Sigmoid colon (tissue), 7 donors: ENCODE results near the gene DISP2. TPM values are rescaled to one million over a fixed set of nuclear protein-coding genes. Genes with fewer than 3 reads are reported as not detected.

Experiments used
- DNase-seq: peaks from one replicate; pipeline ENCODE4 v3.0.0-alpha.2; 2019
- H3K27ac ChIP-seq, 4 donors: fragments of 200-600 bp; sonication (generic); one replicate each; pipeline ENCODE4 v1.5.1; 2016 to 2019; ENCODE audit warnings: mild to moderate bottlenecking in 1 of 4
- H3K27me3 ChIP-seq, 3 donors: fragments of 200-600 bp; sonication (generic); one replicate each; pipeline ENCODE4 v1.5.1; 2019; ENCODE audit warnings: mild to moderate bottlenecking in 1 of 3
- H3K36me3 ChIP-seq, 4 donors: fragments of 200-600 bp; sonication (generic); one replicate each; pipeline ENCODE4 v1.5.1; 2016 to 2019
- H3K4me1 ChIP-seq, 4 donors: fragments of 200-600 bp; sonication (generic); one replicate each; pipeline ENCODE4 v1.5.1; 2017 to 2019
- H3K4me3 ChIP-seq, 4 donors: fragments of 200-600 bp; sonication (generic); one replicate each; pipeline ENCODE4 v1.5.1; 2017 to 2019; ENCODE audit warnings: mild to moderate bottlenecking in 2 of 4, moderate library complexity in 1 of 4
- H3K9me3 ChIP-seq, 4 donors: fragments of 200-600 bp in 3 of 4; sonication (generic) in 3 of 4; one replicate each; pipeline versions ENCODE4 v1.5.1 to v1.6.1; 2013 to 2019
- CTCF ChIP-seq, 4 experiments: fragments of 450-650 bp in 3 of 4; fragments of 200-600 bp in 1 of 4; IDR thresholded peaks; one replicate each; pipeline ENCODE4 v1.5.1; 2016 to 2019; ENCODE audit warnings: antibody characterized with exemption in 4 of 4, mild to moderate bottlenecking in 3 of 4, moderate library complexity in 2 of 4
- EP300 ChIP-seq, 4 donors: sonication (generic); formaldehyde crosslinking; IDR thresholded peaks; one replicate each; pipeline ENCODE4 v1.6.1; 2017; ENCODE audit warnings: antibody characterized with exemption in 4 of 4
- POLR2A ChIP-seq, 2 donors: fragments of 450-650 bp; IDR thresholded peaks; one replicate each; pipeline ENCODE4 v1.6.1; 2016; ENCODE audit warnings: antibody characterized with exemption in 2 of 2, mild to moderate bottlenecking in 2 of 2, moderate library complexity in 2 of 2
- POLR2AphosphoS5 ChIP-seq, 4 donors: sonication (generic); formaldehyde crosslinking; IDR thresholded peaks; one replicate each; pipeline ENCODE4 v1.6.1; 2017; ENCODE audit warnings: antibody characterized with exemption in 4 of 4
- WGBS, 2 donors: extraction: QIAGEN DNeasy Blood & Tissue Kit; methylation state at CpG; one replicate each; pipeline ENCODE4 v1.1.7; 2013; 5-methylcytosine and 5-hydroxymethylcytosine counted together
- intact Hi-C: fragments of 100-400 bp; cut with DNase I; formaldehyde crosslinking; loops from one replicate; pipeline ENCODE4 v1.15.1; 2023
- polyA plus RNA-seq, 3 donors: library from polyadenylated mRNA; stranded (reverse); fragments of 200-250 nt; gene quantifications; one replicate each; pipeline ENCODE4 v1.2.3, GENCODE V29; 2013
- total RNA-seq, 4 donors: library from RNA; depleted of rRNA; stranded (reverse); fragments of >200 nt; gene quantifications; one replicate each; pipeline ENCODE4 v1.1.0, GENCODE V29; 2016
- donor health status: healthy with polysubstance abuse.
- donor health status: Bipolar disorder and iron deficiency.
- donor health status: healthy.

The DISP2 gene
- total and polyA plus RNA-seq, 7 donors = 0.16 to 3.0 (median 1.1) TPM

- H3K27ac ChIP-seq = peak overlapping the region in 3 of 4 donors; percentile 73 to 82 (median 76)
- TF ChIP-seq POLR2AphosphoS5 (IDR thresholded peaks at IDR 0.05) = peak in 2 of 4 donors; percentile 48 to 57
- no peak for TF ChIP-seq POLR2A (IDR thresholded peaks at IDR 0.05)
- intact Hi-C loops = loop anchor here (2.0 kb wide), 1 partner anchor 46 kb away; no protein-coding TSS in a partner anchor
- WGBS, 2 donors = 78 to 95% methylated on average over 14 of the region's 14 CpGs
- no peaks in the 10 kb centered on the region for H3K36me3 ChIP-seq
- DNase-seq = peak; percentile 89
- no peaks in the 10 kb centered on the region for H3K9me3 ChIP-seq
- peaks cover 0 to 23% (median 21%) of the 10 kb centered on the region in 4 donors for H3K4me1 ChIP-seq
- H3K27me3 ChIP-seq = no peaks in the 10 kb centered on the region
- H3K4me3 ChIP-seq = no peak overlapping the region
These were observed 8.7 kb downstream of the DISP2 start for GRCh38 chr15:40366457-40367370.

GRCh38 chr15:40367371-40367685, 9.3 kb downstream of the DISP2 start:
- intact Hi-C loops = loop anchor here (2.0 kb wide), 1 partner anchor 47 kb away; no protein-coding TSS in a partner anchor
- TF ChIP-seq POLR2AphosphoS5 (IDR thresholded peaks at IDR 0.05) (no peak), POLR2A (IDR thresholded peaks at IDR 0.05) (no peak), CTCF (IDR thresholded peaks at IDR 0.05) (no peak), EP300 (IDR thresholded peaks at IDR 0.05) (no peak)
- Histone ChIP-seq H3K27me3 (no peaks in the 10 kb centered on the region), H3K9me3 (no peaks in the 10 kb centered on the region), H3K36me3 (no peaks in the 10 kb centered on the region), H3K27ac (peak overlapping the region in 3 of 4 donors; percentile 73 to 82 (median 76)), H3K4me1 (peaks cover 0 to 23% (median 21%) of the 10 kb centered on the region in 4 donors), H3K4me3 (peak overlapping the region in 3 of 4 donors; percentile 34 to 48 (median 41))
- WGBS, 2 donors = 64 to 71% methylated on average over 5 of the region's 5 CpGs
- DNase-seq = no peak

- peaks cover 0 to 23% (median 21%) of the 10 kb centered on the region in 4 donors for H3K4me1 ChIP-seq
- H3K4me3 ChIP-seq = peak overlapping the region in 3 of 4 donors; percentile 34 to 48 (median 41)
- 9% methylated on average over 91 of the region's 91 CpGs for WGBS, 2 donors
- TF ChIP-seq CTCF (IDR thresholded peaks at IDR 0.05) = peak; percentile 70 to 80 (median 76)
- no peak for TF ChIP-seq POLR2A (IDR thresholded peaks at IDR 0.05)
- peak in 2 of 4 donors; percentile 22 to 46 for TF ChIP-seq POLR2AphosphoS5 (IDR thresholded peaks at IDR 0.05)
- no peaks in the 10 kb centered on the region for H3K9me3 ChIP-seq
- intact Hi-C loops = loop anchor here (1.0 to 2.0 kb wide), 3 partner anchors 24 to 53 kb away; no protein-coding TSS in a partner anchor
- DNase-seq = peak; percentile 92
- no peaks in the 10 kb centered on the region for H3K36me3 ChIP-seq
- peak overlapping the region; percentile 25 to 82 (median 74) for H3K27ac ChIP-seq
- no peaks in the 10 kb centered on the region for H3K27me3 ChIP-seq
These were observed 9.9 kb downstream of the DISP2 start for GRCh38 chr15:40367686-40368611.

GRCh38 chr15:40368719-40369473, 10.9 kb downstream of the DISP2 start:
- peaks cover 0 to 23% (median 21%) of the 10 kb centered on the region in 4 donors for H3K4me1 ChIP-seq
- TF ChIP-seq CTCF (IDR thresholded peaks at IDR 0.05) (no peak), POLR2AphosphoS5 (IDR thresholded peaks at IDR 0.05) (no peak), POLR2A (IDR thresholded peaks at IDR 0.05) (no peak), EP300 (IDR thresholded peaks at IDR 0.05) (no peak)
- WGBS, 2 donors = 95 to 96% methylated on average over 24 of the region's 24 CpGs
- H3K27ac ChIP-seq = peak overlapping the region in 1 of 4 donors; percentile 82
- no peaks in the 10 kb centered on the region for H3K27me3 ChIP-seq
- no peak overlapping the region for H3K4me3 ChIP-seq
- H3K36me3 ChIP-seq = no peaks in the 10 kb centered on the region
- intact Hi-C loops = loop anchor here (1.0 kb wide), 2 partner anchors 25 to 52 kb away; no protein-coding TSS in a partner anchor
- DNase-seq = no peak
- no peaks in the 10 kb centered on the region for H3K9me3 ChIP-seq
